ENCODE measurements around the gene FRAT2.

The FRAT2 gene

GRCh38 chr10:97358349-97358748, 23.8 kb upstream of the FRAT2 start:
- no peak for TF ChIP-seq CTCF (IDR thresholded peaks at IDR 0.05; ENCODE audit: borderline replicate concordance, control extremely low read depth, extremely low read depth, insufficient read depth, missing control alignments)
- DNase-seq (ENCODE audit: low spot score) = no peak
- in situ Hi-C loops (cut with MboI; ENCODE audit: low sequenced_read_pairs, unreplicated experiment) = no loop called here

- no peak for DNase-seq (ENCODE audit: low spot score)
- in situ Hi-C loops (cut with MboI; ENCODE audit: low sequenced_read_pairs, unreplicated experiment) = no loop called here
- TF ChIP-seq CTCF (IDR thresholded peaks at IDR 0.05; ENCODE audit: borderline replicate concordance, control extremely low read depth, extremely low read depth, insufficient read depth, missing control alignments) = no peak
Observed at GRCh38 chr10:97356918-97357317, 22.4 kb upstream of the FRAT2 start.

- no peak for TF ChIP-seq CTCF (IDR thresholded peaks at IDR 0.05; ENCODE audit: borderline replicate concordance, control extremely low read depth, extremely low read depth, insufficient read depth, missing control alignments)
- DNase-seq (ENCODE audit: low spot score) = no peak
- in situ Hi-C loops (cut with MboI; ENCODE audit: low sequenced_read_pairs, unreplicated experiment) = no loop called here
Observed at GRCh38 chr10:97356318-97356914, 21.9 kb upstream of the FRAT2 start.

- no peak for TF ChIP-seq CTCF (IDR thresholded peaks at IDR 0.05; ENCODE audit: borderline replicate concordance, control extremely low read depth, extremely low read depth, insufficient read depth, missing control alignments)
- no peak for DNase-seq (ENCODE audit: low spot score)
- in situ Hi-C loops (cut with MboI; ENCODE audit: low sequenced_read_pairs, unreplicated experiment) = no loop called here
Observed at GRCh38 chr10:97355571-97355975, 21.0 kb upstream of the FRAT2 start.

GRCh38 chr10:97353945-97354344, 19.4 kb upstream of the FRAT2 start:
- in situ Hi-C loops (cut with MboI; ENCODE audit: low sequenced_read_pairs, unreplicated experiment) = no loop called here
- DNase-seq (ENCODE audit: low spot score) = no peak
- TF ChIP-seq CTCF (IDR thresholded peaks at IDR 0.05; ENCODE audit: borderline replicate concordance, control extremely low read depth, extremely low read depth, insufficient read depth, missing control alignments) = no peak

- TF ChIP-seq CTCF (IDR thresholded peaks at IDR 0.05; ENCODE audit: borderline replicate concordance, control extremely low read depth, extremely low read depth, insufficient read depth, missing control alignments) = no peak
- no peak for DNase-seq (ENCODE audit: low spot score)
- in situ Hi-C loops (cut with MboI; ENCODE audit: low sequenced_read_pairs, unreplicated experiment) = no loop called here
Observed at GRCh38 chr10:97349752-97350513, 15.4 kb upstream of the FRAT2 start.

Data from GM13976 (cell line).